ENCODE measurements around the gene PXYLP1. TPM values are rescaled to one million over a fixed set of nuclear protein-coding genes. Genes with fewer than 3 reads are reported as not detected.

Gene PXYLP1
- total and polyA plus RNA-seq, 2 of the 8 experiments (the other 6 are each of a cell fraction or from before 2014, with no cell fraction given): 19.4 to 20.6 TPM

GRCh38 chr3:141231101-141231951 lies at the start of gene PXYLP1 (continued):
- peak; percentile 61; the same call in 1 of the 2 replicates for TF ChIP-seq TAF1 (IDR thresholded peaks at IDR 0.05; ENCODE audit: low read depth, low read length)
- TF ChIP-seq BACH1 (IDR thresholded peaks at IDR 0.05; ENCODE audit: low read length): no peak; the same call in 1 of the 2 replicates
- no peak for TF ChIP-seq SP2 (IDR thresholded peaks at IDR 0.05; ENCODE audit: low read length)
- no peak; the same call in 1 of the 2 replicates for TF ChIP-seq RBBP5 (IDR thresholded peaks at IDR 0.05; ENCODE audit: borderline replicate concordance, low read depth, low read length)
- peak; percentile 25 for TF ChIP-seq RNF2 (IDR thresholded peaks at IDR 0.05; ENCODE audit: borderline replicate concordance, low read depth, low read length, missing control alignments, poor library complexity, severe bottlenecking)
- no peak for TF ChIP-seq ZNF274 (IDR thresholded peaks at IDR 0.05; ENCODE audit: borderline replicate concordance, extremely low read depth, low read length)
- TF ChIP-seq SRF (IDR thresholded peaks at IDR 0.05; ENCODE audit: low read depth, low read length): 0 out of 2 replicates have a peak, but pooled peaks have one; percentile 22
- no peak for TF ChIP-seq SP1 (IDR thresholded peaks at IDR 0.05; ENCODE audit: low read depth, low read length)
- no peak for TF ChIP-seq ATF2 (IDR thresholded peaks at IDR 0.05; ENCODE audit: low read length)
- no peak for TF ChIP-seq KDM5A (IDR thresholded peaks at IDR 0.05; ENCODE audit: low read length)
- TF ChIP-seq SIRT6 (IDR thresholded peaks at IDR 0.05; ENCODE audit: low read length): no peak
- TF ChIP-seq SIN3A (conservative IDR thresholded peaks at IDR 0.05 in 1 of 2, IDR thresholded peaks at IDR 0.05 in 1 of 2; ENCODE audit: low read depth in 1 of 2, low read length in 2 of 2): no peak; a peak in 1 of 4 replicates
- TF ChIP-seq KDM4A (IDR thresholded peaks at IDR 0.05; ENCODE audit: low read depth, low read length, severe bottlenecking): peak; percentile 46
- TF ChIP-seq BRCA1 (IDR thresholded peaks at IDR 0.05; ENCODE audit: low read depth, low read length): no peak
- peak; percentile 25 for TF ChIP-seq TAF7 (optimal IDR thresholded peaks at IDR 0.05; ENCODE audit: borderline replicate concordance, low read depth, low read length)
- no peak for TF ChIP-seq KDM1A (IDR thresholded peaks at IDR 0.05; ENCODE audit: borderline replicate concordance, low read length)
- no peak for TF ChIP-seq SP4 (IDR thresholded peaks at IDR 0.05; ENCODE audit: low read length)
- TF ChIP-seq CBX8 (IDR thresholded peaks at IDR 0.05; ENCODE audit: borderline replicate concordance, low read depth, low read length): no peak
- TF ChIP-seq TBP (IDR thresholded peaks at IDR 0.05; ENCODE audit: low read depth, low read length): peak; percentile 14; the same call in 1 of the 2 replicates
- no peak for TF ChIP-seq CEBPB (IDR thresholded peaks at IDR 0.05; ENCODE audit: low read depth, low read length)
- peak; percentile 84 for TF ChIP-seq MAX (IDR thresholded peaks at IDR 0.05)
- no peak for TF ChIP-seq RXRA (IDR thresholded peaks at IDR 0.05; ENCODE audit: insufficient read depth, low read depth, low read length)
